ENCODE measurements around the gene ATMIN.

- no peak for TF ChIP-seq E2F4 (IDR thresholded peaks at IDR 0.05; ENCODE audit: low read depth, low read length)
- TF ChIP-seq ZNF622 (IDR thresholded peaks at IDR 0.05): no peak
- no peak for TF ChIP-seq REST (IDR thresholded peaks at IDR 0.05; ENCODE audit: low read depth, low read length)
- no peak for TF ChIP-seq RAD21 (IDR thresholded peaks at IDR 0.05; ENCODE audit: insufficient read depth, low read depth, low read length)
- no peak for TF ChIP-seq GABPA (IDR thresholded peaks at IDR 0.05; ENCODE audit: low read depth)
These were observed 25.1 kb downstream of the ATMIN start for GRCh38 chr16:81060576-81061306.
